A673 (cell line): Measurements from ENCODE around the gene TSG101.

Experiments used
- EZH2 ChIP-seq: fragments of 200-600 bp; sonication (generic); IDR thresholded peaks from 2 replicates; pipeline ENCODE4 v1.6.1; 2017; ENCODE audit warnings: borderline replicate concordance, low read depth, mild to moderate bottlenecking, mixed read lengths, antibody characterized with exemption, low read length; ENCODE audit not compliant: poor library complexity, severe bottlenecking
- TF ChIP-seq, protein P1 (sequence below): fragments of 300-800, 200-600 bp; sonication (generic); conservative IDR thresholded peaks from 2 replicates; pipeline ENCODE4 v1.5.1; 2017; ENCODE audit warnings: low read depth, mild to moderate bottlenecking, antibody characterized with exemption, low read length, moderate library complexity, mixed read lengths

DNA sequence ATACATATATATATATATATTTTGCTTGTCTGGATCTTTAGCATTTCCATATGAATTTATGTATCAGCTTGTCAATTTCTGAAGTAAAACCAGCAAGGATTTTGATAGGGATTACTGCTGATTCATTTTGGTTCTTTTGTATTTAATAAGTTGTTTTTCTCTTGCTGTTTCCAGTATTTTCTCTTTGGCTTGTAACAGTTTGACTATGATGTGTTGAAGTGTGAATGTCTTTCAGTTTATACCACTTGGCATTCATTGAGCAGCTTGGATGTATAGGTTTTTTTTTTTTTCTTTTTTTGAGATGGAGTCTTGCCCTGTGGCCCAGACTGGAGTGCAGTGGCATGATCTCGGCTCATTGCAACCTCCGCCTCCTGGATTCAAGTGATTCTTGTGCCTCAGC, 58.7 kb downstream of the TSG101 start:
- TF ChIP-seq, protein P1, sequence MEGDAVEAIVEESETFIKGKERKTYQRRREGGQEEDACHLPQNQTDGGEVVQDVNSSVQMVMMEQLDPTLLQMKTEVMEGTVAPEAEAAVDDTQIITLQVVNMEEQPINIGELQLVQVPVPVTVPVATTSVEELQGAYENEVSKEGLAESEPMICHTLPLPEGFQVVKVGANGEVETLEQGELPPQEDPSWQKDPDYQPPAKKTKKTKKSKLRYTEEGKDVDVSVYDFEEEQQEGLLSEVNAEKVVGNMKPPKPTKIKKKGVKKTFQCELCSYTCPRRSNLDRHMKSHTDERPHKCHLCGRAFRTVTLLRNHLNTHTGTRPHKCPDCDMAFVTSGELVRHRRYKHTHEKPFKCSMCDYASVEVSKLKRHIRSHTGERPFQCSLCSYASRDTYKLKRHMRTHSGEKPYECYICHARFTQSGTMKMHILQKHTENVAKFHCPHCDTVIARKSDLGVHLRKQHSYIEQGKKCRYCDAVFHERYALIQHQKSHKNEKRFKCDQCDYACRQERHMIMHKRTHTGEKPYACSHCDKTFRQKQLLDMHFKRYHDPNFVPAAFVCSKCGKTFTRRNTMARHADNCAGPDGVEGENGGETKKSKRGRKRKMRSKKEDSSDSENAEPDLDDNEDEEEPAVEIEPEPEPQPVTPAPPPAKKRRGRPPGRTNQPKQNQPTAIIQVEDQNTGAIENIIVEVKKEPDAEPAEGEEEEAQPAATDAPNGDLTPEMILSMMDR: no peak
- no peak for TF ChIP-seq EZH2
